Neural progenitor cell (in vitro differentiated cells): ENCODE data around the gene EXOC6B. TPM values are rescaled to one million over a fixed set of nuclear protein-coding genes. Genes with fewer than 3 reads are reported as not detected.

Experiments used
- DNase-seq: peaks from one replicate; pipeline ENCODE4 v3.0.0-alpha.2; 2016; ENCODE audit warnings: low spot score
- H2AFZ ChIP-seq: fragments of 200-600 bp; sonication (generic); replicated peaks from 2 replicates; pipeline ENCODE4 v1.6.1; 2016; ENCODE audit warnings: antibody characterized with exemption
- H3F3A ChIP-seq: fragments of 200-600 bp; sonication (generic); 2 replicates; pipeline ENCODE4 v1.6.1; 2016; ENCODE audit warnings: antibody characterized with exemption, low read depth
- H3K27ac ChIP-seq: fragments of 200-600 bp; sonication (generic); 2 replicates; pipeline ENCODE4 v1.5.1; 2016; ENCODE audit warnings: mild to moderate bottlenecking
- H3K27me3 ChIP-seq: fragments of 200-600 bp; sonication (generic); 2 replicates; pipeline ENCODE4 v1.6.1; 2016; ENCODE audit warnings: mild to moderate bottlenecking, moderate library complexity
- H3K36me3 ChIP-seq: fragments of 200-600 bp; sonication (generic); 2 replicates; pipeline ENCODE4 v1.5.1; 2016
- H3K4me1 ChIP-seq: fragments of 200-600 bp; sonication (generic); 2 replicates; pipeline ENCODE4 v1.6.1; 2016; ENCODE audit warnings: mixed run types
- H3K4me2 ChIP-seq: fragments of 200-600 bp; sonication (generic); 2 replicates; pipeline ENCODE4 v1.6.1; 2016
- H3K4me3 ChIP-seq: fragments of 200-600 bp; sonication (generic); 2 replicates; pipeline ENCODE4 v1.5.1; 2016
- H3K79me2 ChIP-seq: fragments of 200-600 bp; sonication (generic); 2 replicates; pipeline ENCODE4 v1.6.1; 2016; ENCODE audit warnings: low read depth
- H3K9ac ChIP-seq: fragments of 200-600 bp; sonication (generic); 2 replicates; pipeline ENCODE4 v1.6.1; 2016
- H3K9me3 ChIP-seq: fragments of 200-600 bp; sonication (generic); 2 replicates; pipeline ENCODE4 v1.5.1; 2016; ENCODE audit warnings: low read depth
- H4K20me1 ChIP-seq: fragments of 200-600 bp; sonication (generic); 2 replicates; pipeline ENCODE4 v1.6.1; 2016; ENCODE audit warnings: low read depth
- H3K27ac Mint-ChIP-seq: 3 replicates; pipeline ENCODE4 v1.8.0; 2021; ENCODE audit warnings: mixed read lengths
- H3K27me3 Mint-ChIP-seq: 2 replicates; pipeline ENCODE4 v1.8.0; 2022; ENCODE audit warnings: low read depth, mild to moderate bottlenecking, inconsistent platforms, moderate library complexity, mixed read lengths; ENCODE audit not compliant: insufficient read depth
- H3K36me3 Mint-ChIP-seq: 3 replicates; pipeline ENCODE4 v1.8.0; 2021; ENCODE audit warnings: mixed read lengths
- H3K4me1 Mint-ChIP-seq: 3 replicates; pipeline ENCODE4 v1.8.0; 2021; ENCODE audit warnings: mixed read lengths
- H3K4me3 Mint-ChIP-seq: 3 replicates; pipeline ENCODE4 v1.8.0; 2021; ENCODE audit warnings: mild to moderate bottlenecking, moderate library complexity, mixed read lengths
- H3K9me3 Mint-ChIP-seq: 3 replicates; pipeline ENCODE4 v1.8.0; 2020; ENCODE audit warnings: mixed read lengths
- CTCF ChIP-seq: fragments of 200-600 bp; sonication (generic); IDR thresholded peaks from 2 replicates; pipeline ENCODE4 v1.5.1; 2017; ENCODE audit warnings: antibody characterized with exemption, mild to moderate bottlenecking
- EZH2 ChIP-seq: fragments of 200-600 bp; sonication (generic); IDR thresholded peaks from 2 replicates; pipeline ENCODE4 v1.6.1; 2017; ENCODE audit warnings: antibody characterized with exemption, mild to moderate bottlenecking, moderate library complexity
- EZH2phosphoT487 ChIP-seq: fragments of 200-600 bp; sonication (generic); IDR thresholded peaks from 2 replicates; pipeline ENCODE4 v1.6.1; 2017; ENCODE audit warnings: antibody characterized with exemption
- total RNA-seq: library from RNA; depleted of rRNA; stranded (reverse); fragments of >200 nt; gene quantifications from 2 replicates; pipeline ENCODE4 v1.2.3, GENCODE V29; 2015; ENCODE audit warnings: low replicate concordance

Gene EXOC6B
- total RNA-seq, 1 donor from 2014 or later, result 41.2 TPM

DNA sequence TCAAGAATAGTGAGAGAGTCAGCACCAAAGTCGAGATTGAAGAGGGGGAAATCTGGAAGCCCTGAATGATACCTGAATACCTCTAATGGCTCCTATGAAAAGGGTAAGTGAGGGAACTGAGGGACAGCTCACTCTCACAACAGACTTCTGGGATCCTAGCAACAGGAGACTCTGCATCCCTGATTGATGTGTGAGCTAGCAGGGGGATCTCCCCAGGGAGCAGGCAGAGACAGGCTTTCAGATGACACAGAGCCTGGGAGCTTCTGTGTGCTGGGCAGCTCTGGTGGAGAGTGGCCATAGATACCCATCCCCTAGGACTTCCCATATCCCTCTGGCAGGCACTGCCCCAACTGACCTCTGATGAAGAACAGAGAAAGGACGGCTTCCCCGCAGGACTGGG is 206.2 kb downstream of the EXOC6B start:
- Mint-ChIP-seq H3K36me3 (peaks cover 11% of the 10 kb centered on the region), H3K27ac (no peak overlapping the region), H3K9me3 (peaks cover 16% of the 10 kb centered on the region), H3K4me3 (no peak overlapping the region), H3K4me1 (peaks cover 3% of the 10 kb centered on the region), H3K27me3 (no peaks in the 10 kb centered on the region)
- peaks cover 22% of the 10 kb centered on the region for H3K4me1 ChIP-seq
- no peaks in the 10 kb centered on the region for H3K79me2 ChIP-seq
- no peak for TF ChIP-seq EZH2phosphoT487
- no peak for TF ChIP-seq CTCF
- H3K9ac ChIP-seq, result no peak overlapping the region
- peaks cover 14% of the 10 kb centered on the region for H3F3A ChIP-seq
- no peaks in the 10 kb centered on the region for H3K9me3 ChIP-seq
- no peaks in the 10 kb centered on the region for H3K27me3 ChIP-seq
- peak overlapping the region; percentile 66 for H3K27ac ChIP-seq
- no peaks in the 10 kb centered on the region for H3K36me3 ChIP-seq
- H2AFZ ChIP-seq, result no peak overlapping the region
- no peaks in the 10 kb centered on the region for H4K20me1 ChIP-seq
- H3K4me2 ChIP-seq, result no peak overlapping the region
- DNase-seq, result peak; percentile 2
- H3K4me3 ChIP-seq, result no peak overlapping the region

- no peak for DNase-seq
- H2AFZ ChIP-seq, result no peak overlapping the region
- H3K27ac ChIP-seq, result no peak overlapping the region
- H3K4me2 ChIP-seq, result no peak overlapping the region
- no peaks in the 10 kb centered on the region for H4K20me1 ChIP-seq
- no peak overlapping the region for H3K9ac ChIP-seq
- H3F3A ChIP-seq, result peaks cover 3% of the 10 kb centered on the region
- no peak overlapping the region for H3K27ac Mint-ChIP-seq
- no peaks in the 10 kb centered on the region for H3K27me3 Mint-ChIP-seq
- no peak overlapping the region for H3K4me3 ChIP-seq
- no peaks in the 10 kb centered on the region for H3K9me3 ChIP-seq
- H3K4me1 ChIP-seq, result peaks cover 6% of the 10 kb centered on the region
- no peaks in the 10 kb centered on the region for H3K4me1 Mint-ChIP-seq
- H3K27me3 ChIP-seq, result no peaks in the 10 kb centered on the region
- no peaks in the 10 kb centered on the region for H3K36me3 ChIP-seq
- peaks cover 27% of the 10 kb centered on the region for H3K9me3 Mint-ChIP-seq
- H3K79me2 ChIP-seq, result no peaks in the 10 kb centered on the region
- TF ChIP-seq EZH2phosphoT487, result no peak
- TF ChIP-seq CTCF, result no peak
- TF ChIP-seq EZH2, result no peak
- H3K36me3 Mint-ChIP-seq, result peaks cover 11% of the 10 kb centered on the region
- no peak overlapping the region for H3K4me3 Mint-ChIP-seq
Observed at GRCh38 chr2:72613931-72614330, 211.9 kb downstream of the EXOC6B start.

DNA sequence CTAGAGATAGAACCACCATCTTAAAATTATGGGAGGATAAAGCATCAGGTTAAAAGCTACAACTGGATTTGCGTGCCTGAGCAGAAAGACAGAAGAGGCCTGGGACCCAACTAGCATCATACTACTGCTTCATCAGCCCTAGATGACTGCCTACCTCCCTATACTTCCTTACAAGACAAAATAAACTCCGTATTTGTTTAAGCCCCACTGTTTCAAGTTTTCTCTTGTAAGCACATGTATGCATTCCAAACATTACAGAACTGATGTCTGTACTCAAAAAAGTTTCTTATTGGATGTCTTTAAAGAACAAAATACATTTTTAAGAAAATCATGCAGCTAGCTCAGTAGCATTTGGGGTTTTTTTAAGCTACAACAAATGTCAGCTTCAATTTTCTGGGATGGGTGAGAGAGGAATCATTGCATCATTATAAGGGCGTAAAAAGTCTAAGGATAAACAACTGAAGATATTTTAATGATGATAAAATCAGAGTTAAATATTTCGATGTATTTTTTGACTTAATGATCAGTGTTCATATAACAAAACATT is 213.1 kb downstream of the EXOC6B start:
- H3K36me3 ChIP-seq, result no peaks in the 10 kb centered on the region

More for the DNA sequence above, 213.1 kb downstream of the EXOC6B start:
- no peaks in the 10 kb centered on the region for H3K27me3 ChIP-seq
- H3K27ac ChIP-seq, result no peak overlapping the region
- H3F3A ChIP-seq, result no peaks in the 10 kb centered on the region
- H2AFZ ChIP-seq, result no peak overlapping the region
- no peaks in the 10 kb centered on the region for H3K9me3 ChIP-seq
- TF ChIP-seq EZH2phosphoT487 (no peak), EZH2 (no peak), CTCF (no peak)
- H3K27me3 Mint-ChIP-seq, result no peaks in the 10 kb centered on the region
- H3K79me2 ChIP-seq, result no peaks in the 10 kb centered on the region
- no peaks in the 10 kb centered on the region for H3K4me1 ChIP-seq
- no peaks in the 10 kb centered on the region for H4K20me1 ChIP-seq
- H3K4me3 ChIP-seq, result no peak overlapping the region
- H3K4me1 Mint-ChIP-seq, result no peaks in the 10 kb centered on the region
- H3K36me3 Mint-ChIP-seq, result peaks cover 5% of the 10 kb centered on the region
- H3K9me3 Mint-ChIP-seq, result peaks cover 20% of the 10 kb centered on the region
- no peak overlapping the region for H3K9ac ChIP-seq
- H3K27ac Mint-ChIP-seq, result no peak overlapping the region
- no peak overlapping the region for H3K4me2 ChIP-seq
- H3K4me3 Mint-ChIP-seq, result no peak overlapping the region
- no peak for DNase-seq
